ENCODE data around the gene CDHR4. TPM values are rescaled to one million over a fixed set of nuclear protein-coding genes. Genes with fewer than 3 reads are reported as not detected.

CDHR4 gene
- total RNA-seq, 1 experiment from 2014 or later = not detected

GRCh38 chr3:49841126-49841696 lies 41.5 kb upstream of the CDHR4 start:
- Histone ChIP-seq H4K91ac (ENCODE audit: insufficient read length, low read depth, low read length) (no peak overlapping the region), H3K79me2 (ENCODE audit: insufficient read depth, low read length) (no peaks in the 10 kb centered on the region), H3K4me2 (ENCODE audit: insufficient read depth, insufficient read length, low read length) (no peak overlapping the region), H3K9ac (ENCODE audit: extremely low read depth, insufficient read length, low read length) (no peak overlapping the region), H3K4me1 (ENCODE audit: insufficient read depth, low read length) (no peaks in the 10 kb centered on the region), H3K56ac (ENCODE audit: insufficient read length, low read depth, low read length) (no peak overlapping the region), H3K27ac (ENCODE audit: insufficient read length, low read depth, low read length) (no peak overlapping the region), H3K18ac (ENCODE audit: insufficient read length, low read depth, low read length) (no peak overlapping the region), H4K8ac (replicated peaks; ENCODE audit: insufficient read length, low read depth, low read length) (no peak overlapping the region), H2AFZ (ENCODE audit: low read length) (no peak overlapping the region), H4K20me1 (ENCODE audit: control insufficient read depth, insufficient read depth, insufficient read length) (no peaks in the 10 kb centered on the region), H2BK5ac (ENCODE audit: insufficient read length, low read length) (no peak overlapping the region), H4K5ac (ENCODE audit: insufficient read length, low read depth, low read length) (no peak overlapping the region), H3T11ph (ENCODE audit: low read length) (no peak overlapping the region), H3K14ac (ENCODE audit: insufficient read depth, low read length) (no peak overlapping the region), H3K23me2 (ENCODE audit: insufficient read length, low read depth, low read length, poor library complexity, severe bottlenecking) (no peaks in the 10 kb centered on the region), H2AK5ac (ENCODE audit: insufficient read length, low read length) (no peak overlapping the region), H3K23ac (ENCODE audit: insufficient read length, low read depth, low read length) (no peak overlapping the region), H2BK12ac (ENCODE audit: insufficient read length, low read depth, low read length) (no peak overlapping the region), H3K9me3 (ENCODE audit: control insufficient read depth, low read depth, low read length) (no peaks in the 10 kb centered on the region), H2BK20ac (ENCODE audit: low read depth, low read length, poor library complexity, severe bottlenecking) (no peak overlapping the region), H3K27me3 (ENCODE audit: insufficient read depth, low read length) (no peaks in the 10 kb centered on the region), H2BK120ac (ENCODE audit: low read depth, low read length, poor library complexity, severe bottlenecking) (no peak overlapping the region), H3K79me1 (ENCODE audit: insufficient read depth, low read depth, low read length, poor library complexity, severe bottlenecking) (no peaks in the 10 kb centered on the region), H3K4ac (ENCODE audit: low read depth, low read length) (no peak overlapping the region), H2BK15ac (ENCODE audit: low read depth, low read length) (no peak overlapping the region)
- H3K27me3 Mint-ChIP-seq (ENCODE audit: low read depth) = no peaks in the 10 kb centered on the region
- peak overlapping the region in 1 of 3 experiments; percentile 55; a peak in 1 of 7 replicates for H3K27ac Mint-ChIP-seq
- peaks cover 37 to 75% (median 72%) of the 10 kb centered on the region in 3 experiments; a peak in 6 of 7 replicates for H3K36me3 Mint-ChIP-seq (ENCODE audit: insufficient read depth in 1 of 3, low read depth in 3 of 3)
- DNase-seq = peak; percentile 68
- H3K4me1 Mint-ChIP-seq = peaks cover 13 to 17% of the 10 kb centered on the region in 2 experiments
- no peak overlapping the region for H3K4me3 Mint-ChIP-seq
- TF ChIP-seq CTCF (conservative IDR thresholded peaks at IDR 0.05) = peak; percentile 64
- no peaks in the 10 kb centered on the region for H3K9me3 Mint-ChIP-seq

Measured in H9 (cell line).